GM13977 (cell line): ENCODE measurements around the gene LDHAL6B.

ENCODE experiments used
- DNase-seq: peaks from one replicate; pipeline ENCODE4 v3.0.0; 2012; ENCODE audit warnings: low spot score
- in situ Hi-C: fragments of 300-500 bp; cut with MboI; formaldehyde crosslinking; loops from one replicate; pipeline ENCODE4 v1.12.0; 2022; ENCODE audit warnings: low sequenced_read_pairs, low pct_unique_long_range_greater_than_20kb, mixed read lengths, inconsistent platforms; ENCODE audit not compliant: unreplicated experiment
- TF ChIP-seq, protein P1 (sequence below): IDR thresholded peaks from 2 replicates; pipeline ENCODE4 v1.5.1; 2012; ENCODE audit warnings: mild to moderate bottlenecking, control low read depth; ENCODE audit not compliant: insufficient read depth; ENCODE audit errors: extremely low read depth, missing control alignments

The LDHAL6B gene

DNA sequence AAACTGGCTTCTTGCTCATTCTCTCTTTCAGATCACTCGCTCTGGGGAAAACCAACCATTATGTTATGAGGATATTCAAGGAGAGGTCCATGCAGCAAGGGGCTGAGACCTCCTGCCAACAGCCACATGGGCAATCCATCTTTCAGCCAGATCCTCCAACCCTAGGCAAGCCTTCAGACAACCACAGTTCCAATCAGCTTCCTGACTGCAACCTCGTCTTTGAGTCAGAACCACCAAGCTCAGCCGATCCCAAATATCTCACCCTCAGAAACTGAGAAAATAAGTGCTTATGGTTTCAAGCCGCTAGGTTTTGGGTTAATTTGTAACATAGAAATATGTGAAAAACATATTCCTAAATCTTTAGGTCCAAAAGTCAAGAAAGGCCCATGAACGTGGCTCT, 10.3 kb downstream of the LDHAL6B start:
- in situ Hi-C loops, result no loop called here
- no peak for DNase-seq
- TF ChIP-seq, protein P1, sequence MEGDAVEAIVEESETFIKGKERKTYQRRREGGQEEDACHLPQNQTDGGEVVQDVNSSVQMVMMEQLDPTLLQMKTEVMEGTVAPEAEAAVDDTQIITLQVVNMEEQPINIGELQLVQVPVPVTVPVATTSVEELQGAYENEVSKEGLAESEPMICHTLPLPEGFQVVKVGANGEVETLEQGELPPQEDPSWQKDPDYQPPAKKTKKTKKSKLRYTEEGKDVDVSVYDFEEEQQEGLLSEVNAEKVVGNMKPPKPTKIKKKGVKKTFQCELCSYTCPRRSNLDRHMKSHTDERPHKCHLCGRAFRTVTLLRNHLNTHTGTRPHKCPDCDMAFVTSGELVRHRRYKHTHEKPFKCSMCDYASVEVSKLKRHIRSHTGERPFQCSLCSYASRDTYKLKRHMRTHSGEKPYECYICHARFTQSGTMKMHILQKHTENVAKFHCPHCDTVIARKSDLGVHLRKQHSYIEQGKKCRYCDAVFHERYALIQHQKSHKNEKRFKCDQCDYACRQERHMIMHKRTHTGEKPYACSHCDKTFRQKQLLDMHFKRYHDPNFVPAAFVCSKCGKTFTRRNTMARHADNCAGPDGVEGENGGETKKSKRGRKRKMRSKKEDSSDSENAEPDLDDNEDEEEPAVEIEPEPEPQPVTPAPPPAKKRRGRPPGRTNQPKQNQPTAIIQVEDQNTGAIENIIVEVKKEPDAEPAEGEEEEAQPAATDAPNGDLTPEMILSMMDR, result no peak

DNA sequence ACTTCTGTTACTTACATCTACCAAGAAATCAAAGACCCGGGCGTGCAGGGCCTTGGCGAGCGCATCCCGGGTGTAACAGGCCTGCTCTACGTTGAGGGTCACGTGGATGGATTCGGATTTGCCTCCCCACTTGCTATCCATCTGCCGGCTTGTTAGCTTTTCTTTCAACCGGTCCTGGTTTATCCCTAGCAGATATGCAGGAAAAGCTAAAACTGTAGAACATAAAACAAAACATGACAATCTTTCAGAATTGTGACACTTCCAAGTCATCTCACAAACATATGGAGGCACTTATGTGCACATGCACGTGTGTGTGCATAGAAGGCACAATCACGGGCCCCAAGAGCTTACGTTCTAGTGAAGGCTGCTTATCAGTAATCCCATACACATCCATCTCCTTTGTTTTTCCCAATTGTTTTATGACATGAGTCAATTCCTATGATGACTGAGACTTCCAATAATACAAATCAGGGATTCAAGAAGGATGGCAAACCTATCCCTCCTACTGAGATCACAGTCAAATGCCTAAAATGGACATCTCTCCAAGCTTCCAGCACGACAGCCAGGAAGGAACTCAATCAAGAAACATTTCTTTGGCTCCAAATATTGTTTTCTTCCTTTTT, 11.3 kb downstream of the LDHAL6B start:
- in situ Hi-C loops, result no loop called here
- TF ChIP-seq, protein P1, result no peak
- DNase-seq, result no peak

DNA sequence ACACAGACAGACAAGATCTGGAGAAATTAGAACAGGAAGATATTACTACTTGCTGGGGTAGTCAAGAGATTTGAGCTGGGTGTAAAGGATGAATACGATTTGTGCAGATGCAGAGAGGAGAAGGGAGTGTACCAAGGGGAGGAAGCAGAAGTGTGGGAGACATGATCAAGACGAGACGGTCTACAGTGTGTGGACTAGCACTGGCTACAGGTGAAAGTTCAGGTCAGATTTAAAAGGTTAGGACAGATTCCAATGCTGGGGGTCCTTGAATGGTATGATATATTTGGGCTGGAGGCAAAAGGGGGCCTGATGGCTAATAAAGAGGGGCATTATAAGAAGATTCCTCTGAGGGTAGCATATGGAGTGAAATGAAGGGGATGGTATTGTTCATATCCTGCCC, 12.1 kb downstream of the LDHAL6B start:
- TF ChIP-seq, protein P1, result no peak
- in situ Hi-C loops, result no loop called here
- DNase-seq, result no peak

DNA sequence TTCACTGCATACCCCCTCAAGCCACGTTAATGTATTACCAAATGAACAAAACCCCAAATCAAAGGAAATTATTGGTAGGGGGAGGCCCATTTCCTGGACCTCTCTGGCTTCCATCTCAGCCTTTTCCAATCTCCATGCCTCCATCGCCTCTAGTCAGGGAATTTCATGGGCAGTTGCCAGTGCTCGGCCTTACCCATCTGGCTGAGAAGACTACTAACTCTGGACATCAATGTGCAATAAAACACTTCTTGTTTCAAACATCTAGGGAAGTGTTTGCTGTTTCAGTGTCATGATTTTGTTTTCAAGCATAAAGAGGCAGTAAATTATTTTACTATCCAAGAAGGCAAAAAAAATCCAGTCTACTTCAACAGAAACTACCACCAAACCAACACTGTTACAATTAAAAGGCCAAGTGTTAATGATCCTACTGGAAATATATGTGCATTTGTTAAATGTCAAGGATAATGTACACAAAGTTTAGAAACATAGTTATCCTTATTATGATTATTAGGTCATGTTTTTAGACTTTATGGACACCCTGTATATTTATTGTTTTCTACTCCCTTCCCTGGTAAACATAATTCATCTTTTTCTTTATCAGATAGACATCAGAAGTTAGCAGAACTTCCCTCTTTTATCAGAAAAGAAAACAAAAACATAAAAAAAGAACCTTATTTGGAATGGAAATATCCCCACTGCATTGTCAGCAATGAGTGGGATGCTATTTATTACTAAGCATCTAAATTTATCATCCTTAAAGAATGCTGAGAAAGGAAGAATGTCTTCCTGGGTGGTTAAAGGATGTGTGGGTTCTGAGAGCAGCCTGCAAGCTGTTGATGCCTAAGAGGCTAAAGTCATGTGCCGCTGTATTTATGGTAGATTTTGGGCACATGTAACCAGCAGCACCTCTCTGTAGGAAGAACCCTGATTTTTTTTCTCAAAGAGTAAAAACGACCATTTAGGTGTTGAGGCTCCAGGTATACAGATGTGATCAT, 15.2 kb downstream of the LDHAL6B start:
- TF ChIP-seq, protein P1, result no peak
- no peak for DNase-seq
- in situ Hi-C loops, result no loop called here

DNA sequence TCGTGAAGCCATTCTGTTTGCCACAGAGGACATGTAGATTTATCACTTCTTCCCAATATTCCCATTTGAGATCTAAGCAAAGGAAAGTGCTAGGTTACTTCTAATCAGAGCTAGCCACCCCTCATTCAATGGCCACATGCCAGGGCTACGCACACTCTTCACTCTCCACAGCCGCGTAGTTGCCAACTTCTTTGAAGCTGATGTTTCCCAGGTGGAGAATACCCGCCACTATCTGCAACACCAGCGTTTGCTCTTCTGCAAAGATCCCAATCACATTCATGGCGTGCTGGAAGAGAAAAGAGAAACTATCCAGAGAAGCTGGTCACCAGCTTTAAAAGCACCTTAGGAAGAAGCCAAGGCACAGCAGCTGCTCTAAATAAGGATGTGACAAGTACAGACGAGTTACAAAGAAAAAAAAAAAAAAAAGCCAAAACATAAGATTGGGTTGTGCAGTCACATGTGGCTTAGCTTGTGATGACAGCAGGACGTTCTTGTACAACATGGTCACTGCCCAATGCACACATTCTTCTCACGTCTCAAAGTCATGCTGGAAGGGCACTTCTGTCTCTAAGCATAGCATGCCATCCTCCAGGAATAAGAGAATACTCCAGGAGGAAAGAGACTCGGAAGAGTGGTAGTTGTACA, 16.4 kb downstream of the LDHAL6B start:
- in situ Hi-C loops, result no loop called here
- TF ChIP-seq, protein P1, result no peak
- no peak for DNase-seq

DNA sequence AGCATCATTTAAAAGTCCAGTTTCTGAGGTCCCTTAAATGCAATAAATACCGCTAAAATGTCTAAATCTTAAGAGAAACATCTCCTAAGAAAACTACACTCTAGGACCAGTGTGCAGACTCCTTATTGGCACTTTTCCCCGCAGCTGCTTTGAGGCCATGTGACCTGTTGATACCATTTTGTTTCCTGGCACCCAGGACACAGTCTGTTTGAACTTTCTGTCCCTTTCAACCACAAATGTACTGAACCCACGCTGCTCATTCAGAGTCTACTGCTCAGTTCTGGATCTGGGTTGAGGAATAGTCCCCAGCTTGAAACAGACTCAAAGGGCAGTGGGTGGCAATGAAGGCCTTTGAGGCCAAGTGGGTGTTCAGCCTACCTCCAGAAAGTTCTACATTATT, 17.1 kb downstream of the LDHAL6B start:
- DNase-seq, result no peak
- TF ChIP-seq, protein P1, result no peak
- in situ Hi-C loops, result no loop called here
